ENCODE results near the gene NCAPH2. TPM values are rescaled to one million over a fixed set of nuclear protein-coding genes. Genes with fewer than 3 reads are reported as not detected.

The NCAPH2 gene
- total RNA-seq, result 97.5 and 104 TPM in 2 replicates

DNA sequence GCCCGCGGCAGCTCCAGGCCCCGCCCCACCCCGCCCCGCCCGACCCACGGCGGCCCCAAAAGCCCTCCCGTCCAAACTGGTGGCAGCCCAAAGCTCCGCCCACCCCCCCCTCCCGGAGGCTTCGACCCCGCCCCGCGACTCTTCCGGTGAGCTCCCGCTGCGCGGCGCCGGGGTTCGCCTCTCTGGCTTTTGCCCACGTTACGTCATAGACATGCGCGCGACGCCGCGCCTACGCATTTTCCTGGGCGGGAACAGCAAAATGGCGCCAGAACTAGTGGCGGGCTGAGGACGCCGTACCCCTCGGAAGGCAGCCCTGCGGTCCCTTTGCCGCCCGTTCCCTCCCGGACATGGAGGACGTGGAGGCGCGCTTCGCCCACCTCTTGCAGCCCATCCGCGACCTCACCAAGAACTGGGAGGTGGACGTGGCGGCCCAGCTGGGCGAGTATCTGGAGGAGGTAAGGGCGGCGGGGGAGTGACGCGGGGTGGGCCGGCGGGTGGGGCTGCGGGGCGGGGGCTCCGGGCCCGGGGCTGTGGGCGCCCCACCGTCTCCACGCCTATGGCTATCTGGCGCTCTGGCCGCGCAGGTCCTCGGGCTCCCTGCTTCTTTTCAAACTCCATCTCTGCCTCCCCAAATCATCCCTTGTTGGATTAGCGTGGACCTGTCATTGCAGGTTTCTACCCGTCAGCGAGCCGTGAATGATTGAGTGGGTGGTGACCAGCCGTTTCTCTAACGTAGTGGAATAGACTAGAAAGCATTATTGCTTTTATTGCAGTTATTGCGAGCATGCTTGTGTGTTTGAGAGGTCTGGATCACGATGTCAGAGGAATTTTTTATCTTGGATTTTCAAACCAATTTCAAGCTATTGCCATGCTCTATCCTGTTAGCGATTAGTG lies at the start of gene NCAPH2:
TSS of gene NCAPH2 (plus strand) at position 234 of the 894 bp plus-strand sequence. CDS start at position 348, 114 bp downstream.
- intact Hi-C loops (cut with micrococcal nuclease), result loop anchor here (1.0 to 5.0 kb wide), 12 partner anchors 17 to 316 kb away; partner anchors contain the start of genes ARSA, CHKB, MAPK11 and PPP6R2

DNA sequence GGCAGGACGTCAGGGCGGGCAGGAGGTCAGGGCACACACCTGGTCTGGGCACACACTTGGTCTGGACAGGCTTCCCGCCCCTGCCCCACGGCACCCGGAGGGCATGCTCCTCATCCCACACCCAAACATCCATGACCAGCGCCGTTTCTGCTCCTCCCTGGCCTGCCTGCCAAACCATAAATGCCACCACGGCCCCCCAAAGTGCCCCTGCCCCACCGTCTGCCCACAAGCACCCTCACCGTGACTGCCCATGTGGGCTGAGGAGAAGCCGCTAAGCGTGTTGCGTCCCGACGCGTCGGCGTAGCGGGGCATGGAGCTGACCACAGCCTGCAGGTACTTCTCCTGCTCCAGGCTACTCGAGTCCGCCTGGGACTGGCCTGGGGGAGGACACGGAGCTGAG lies 49.0 kb upstream of the NCAPH2 start:
- intact Hi-C loops (cut with micrococcal nuclease), result no loop called here

DNA sequence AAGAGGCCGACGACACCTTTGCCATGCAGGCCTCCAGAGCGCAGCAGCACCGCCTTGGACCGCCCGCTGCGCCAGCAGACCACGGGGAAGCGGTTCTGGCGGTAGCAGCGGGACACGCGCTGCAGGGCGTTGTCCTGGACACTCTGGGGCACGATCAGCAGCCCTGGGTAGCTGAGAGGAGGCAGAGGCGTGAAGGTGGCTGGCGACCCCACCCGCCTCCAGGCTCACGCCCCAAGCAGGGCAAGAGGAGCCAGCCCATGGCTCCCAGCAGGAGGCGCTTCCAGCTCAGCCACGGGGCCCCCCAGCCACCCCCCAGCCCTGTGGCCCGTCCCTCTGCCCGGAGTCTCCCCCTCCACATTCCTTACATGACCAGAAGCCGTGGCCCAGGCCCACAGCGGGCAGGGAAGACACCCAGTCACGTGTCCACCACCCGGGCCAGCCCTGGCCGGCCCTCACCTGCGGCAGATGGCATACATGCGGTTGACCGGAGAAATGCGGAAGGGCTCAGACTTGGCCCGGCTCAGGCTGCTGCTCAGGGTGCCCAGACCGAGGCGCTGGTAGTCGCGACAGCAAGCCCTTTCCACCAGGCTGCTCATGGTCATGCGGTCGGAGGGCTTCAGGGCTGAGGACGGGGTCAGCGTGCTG lies 48.4 kb upstream of the NCAPH2 start:
- intact Hi-C loops (cut with micrococcal nuclease), result no loop called here

DNA sequence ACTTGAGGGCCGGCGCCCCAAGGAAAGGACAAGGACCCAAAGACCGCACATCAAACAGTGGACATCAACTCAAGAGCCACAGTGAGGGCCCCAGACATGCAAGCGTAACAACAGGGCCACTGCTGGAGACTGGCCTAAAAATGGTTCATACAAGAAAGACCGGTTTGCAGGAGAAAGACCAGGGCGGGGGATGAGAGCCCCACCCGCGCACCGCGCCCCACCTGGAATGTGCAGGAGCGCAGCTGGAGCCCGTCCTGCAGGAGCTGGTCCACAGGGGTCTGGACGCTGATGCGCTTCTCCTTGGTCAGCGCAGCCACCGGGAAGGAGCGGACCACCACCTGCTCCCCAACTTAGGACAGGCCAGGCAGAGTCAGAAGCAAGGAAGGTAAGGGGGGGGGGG lies 47.1 kb upstream of the NCAPH2 start:
- intact Hi-C loops (cut with micrococcal nuclease), result no loop called here

DNA sequence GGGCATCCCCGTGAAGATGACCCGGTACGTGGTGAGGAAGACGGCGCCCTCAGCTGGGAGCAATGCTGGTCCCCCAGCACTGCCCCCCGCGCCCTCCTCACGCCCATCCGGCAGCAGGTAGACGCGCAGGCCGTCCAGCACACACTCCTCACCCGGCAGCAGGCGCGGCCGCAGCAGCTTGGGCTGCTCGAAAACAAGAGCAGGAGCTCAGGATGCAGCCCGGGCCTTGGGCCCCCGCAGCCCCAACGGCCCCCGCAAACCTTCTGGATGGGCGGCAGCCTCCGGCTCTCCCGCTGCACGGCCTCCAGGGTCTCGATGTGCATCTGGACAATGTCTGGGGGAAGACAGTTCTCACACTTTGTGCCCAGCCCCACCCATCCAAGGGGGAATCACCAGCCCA lies 46.5 kb upstream of the NCAPH2 start:
- intact Hi-C loops (cut with micrococcal nuclease), result no loop called here

DNA sequence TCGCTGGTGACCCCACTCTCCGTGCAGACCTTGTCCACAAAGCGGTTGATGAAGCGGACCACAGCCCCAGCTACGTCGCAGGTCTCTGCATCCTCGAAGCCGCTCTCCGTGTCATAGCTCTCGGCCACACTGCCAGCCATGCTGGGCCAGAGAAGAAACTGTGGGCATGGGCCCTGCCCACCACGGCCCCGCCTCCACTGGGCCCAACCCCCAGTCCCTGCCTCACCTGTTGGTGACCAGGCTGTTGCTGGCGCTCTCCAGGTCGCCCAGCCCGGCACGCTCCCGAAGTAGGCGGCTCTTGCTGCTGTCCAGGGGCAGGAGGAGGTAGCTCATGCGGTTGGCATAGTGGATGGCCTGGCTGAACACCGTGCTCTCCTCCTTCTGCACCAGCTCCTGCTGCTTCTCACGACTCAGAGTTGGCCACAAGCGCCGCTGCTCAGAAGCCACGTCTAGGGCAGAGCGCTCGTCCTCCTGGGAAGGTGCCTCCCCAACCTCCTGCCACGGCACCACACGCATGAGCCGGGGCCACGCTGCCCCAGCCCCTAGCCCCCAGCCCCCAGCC lies 46.0 kb upstream of the NCAPH2 start:
- intact Hi-C loops (cut with micrococcal nuclease), result no loop called here

DNA sequence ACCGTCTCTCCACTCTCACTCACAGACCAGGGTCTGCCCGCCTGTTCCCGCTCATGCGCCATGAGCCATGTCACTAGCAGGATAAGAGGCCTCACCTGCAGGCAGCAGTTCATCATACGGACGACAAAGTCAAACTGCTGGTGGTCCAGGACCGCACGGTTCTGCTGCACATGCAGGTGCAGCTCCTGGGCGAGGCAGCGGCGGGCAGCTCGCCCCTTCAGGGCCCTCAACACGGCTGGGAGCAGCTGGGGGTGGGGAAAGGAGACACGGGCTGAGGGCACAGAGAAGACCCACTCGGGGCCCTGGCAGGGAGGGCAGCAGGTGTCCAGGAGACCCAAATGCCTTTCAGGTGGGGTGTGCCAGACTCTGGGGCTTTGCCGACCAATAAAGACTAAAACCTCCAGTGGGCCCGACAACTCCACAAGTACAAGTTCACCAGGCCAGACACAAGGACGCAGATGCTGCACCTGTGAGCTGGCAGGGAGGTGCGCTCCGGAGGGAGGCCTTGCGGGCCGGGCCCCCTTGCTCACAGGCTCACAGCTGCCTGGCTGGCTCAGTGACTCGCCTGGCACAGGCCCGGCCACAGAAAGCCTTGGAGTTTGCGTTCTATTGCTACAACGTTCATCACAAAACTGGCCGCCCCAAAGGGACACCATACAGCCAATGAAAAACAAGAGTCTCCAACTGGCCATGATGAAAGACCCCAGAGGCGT lies 44.7 kb upstream of the NCAPH2 start:
- intact Hi-C loops (cut with micrococcal nuclease), result no loop called here

DNA sequence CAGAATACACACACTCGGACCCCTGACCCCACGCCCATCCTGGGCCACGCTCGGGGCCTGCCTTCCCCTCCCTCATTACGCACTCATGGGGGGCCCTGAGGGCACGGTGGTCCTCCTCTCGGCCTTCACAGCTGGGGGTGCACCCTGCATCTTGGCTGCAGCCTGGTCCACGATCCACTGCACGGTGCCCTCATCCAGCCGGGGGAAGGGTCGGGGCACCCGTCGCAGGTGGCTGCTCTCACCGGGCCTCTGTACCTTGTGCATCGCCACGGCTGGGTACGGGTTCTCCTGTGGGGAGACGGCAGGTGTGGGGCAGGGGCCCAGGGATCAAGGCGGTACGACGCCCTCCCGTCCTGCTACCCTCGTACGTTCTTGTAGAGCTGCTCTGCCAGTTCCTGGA lies 43.6 kb upstream of the NCAPH2 start:
- intact Hi-C loops (cut with micrococcal nuclease), result no loop called here

DNA sequence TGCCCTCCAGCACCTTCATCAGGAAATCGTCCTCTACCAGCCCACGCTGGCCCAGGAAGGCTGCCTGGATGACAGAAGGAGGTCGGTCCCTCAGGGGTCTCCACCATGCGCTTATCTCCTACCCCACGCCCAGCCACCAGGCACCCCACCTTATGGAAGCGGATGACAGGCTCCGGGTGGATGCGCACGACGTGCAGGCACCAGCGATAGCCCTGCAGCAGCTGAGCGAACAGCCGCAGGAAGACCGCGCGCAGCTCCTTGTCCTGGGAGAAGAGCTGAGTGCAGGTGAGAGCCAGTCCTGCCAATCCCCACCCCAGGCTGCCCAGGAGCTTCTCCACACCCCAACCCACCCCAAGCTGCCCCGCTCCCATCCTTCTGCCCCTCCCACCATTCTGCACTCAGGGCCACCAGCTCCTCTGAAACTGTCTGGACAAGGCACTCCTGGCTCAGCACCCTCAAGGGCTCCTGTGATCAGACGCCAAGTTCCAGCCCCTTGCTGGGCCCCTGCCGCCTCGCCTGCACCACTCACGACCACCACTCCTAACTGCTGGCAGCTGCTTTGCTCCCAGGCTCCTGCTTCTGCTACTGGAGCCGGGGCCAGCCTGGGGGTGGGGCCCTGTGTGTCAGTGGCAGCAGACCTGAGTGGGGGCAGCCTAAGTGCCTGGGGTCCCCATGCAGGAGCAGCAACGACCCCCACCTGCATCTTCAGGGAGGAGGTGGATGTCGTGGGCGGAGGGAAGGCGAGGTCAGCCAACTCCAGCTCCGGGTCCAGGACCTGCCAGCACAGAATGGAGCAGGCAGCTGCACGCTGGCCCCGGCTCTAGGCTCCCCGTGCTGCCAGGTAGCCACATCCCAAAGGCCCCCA lies 42.7 kb upstream of the NCAPH2 start:
- intact Hi-C loops (cut with micrococcal nuclease), result no loop called here

DNA sequence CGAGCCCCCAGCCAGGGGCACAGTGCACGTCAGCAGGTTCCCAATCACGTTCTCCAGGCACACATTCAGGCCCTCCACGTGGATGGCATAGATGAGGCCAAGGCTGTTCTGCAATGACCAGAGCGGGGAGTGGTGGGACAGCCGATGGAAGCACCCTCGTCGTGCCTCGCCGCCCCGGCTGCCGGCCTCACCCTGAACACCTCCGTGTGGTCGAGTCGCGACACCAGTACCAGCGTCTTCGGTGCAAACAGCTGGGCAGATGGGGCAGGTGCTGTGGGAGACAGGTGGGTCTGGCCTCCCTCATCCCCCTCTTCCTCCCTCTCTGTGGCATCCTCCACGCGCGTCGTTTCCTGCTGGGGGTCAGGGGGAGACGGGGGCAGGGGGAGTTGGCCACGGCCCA lies 40.7 kb upstream of the NCAPH2 start:
- intact Hi-C loops (cut with micrococcal nuclease), result no loop called here

DNA sequence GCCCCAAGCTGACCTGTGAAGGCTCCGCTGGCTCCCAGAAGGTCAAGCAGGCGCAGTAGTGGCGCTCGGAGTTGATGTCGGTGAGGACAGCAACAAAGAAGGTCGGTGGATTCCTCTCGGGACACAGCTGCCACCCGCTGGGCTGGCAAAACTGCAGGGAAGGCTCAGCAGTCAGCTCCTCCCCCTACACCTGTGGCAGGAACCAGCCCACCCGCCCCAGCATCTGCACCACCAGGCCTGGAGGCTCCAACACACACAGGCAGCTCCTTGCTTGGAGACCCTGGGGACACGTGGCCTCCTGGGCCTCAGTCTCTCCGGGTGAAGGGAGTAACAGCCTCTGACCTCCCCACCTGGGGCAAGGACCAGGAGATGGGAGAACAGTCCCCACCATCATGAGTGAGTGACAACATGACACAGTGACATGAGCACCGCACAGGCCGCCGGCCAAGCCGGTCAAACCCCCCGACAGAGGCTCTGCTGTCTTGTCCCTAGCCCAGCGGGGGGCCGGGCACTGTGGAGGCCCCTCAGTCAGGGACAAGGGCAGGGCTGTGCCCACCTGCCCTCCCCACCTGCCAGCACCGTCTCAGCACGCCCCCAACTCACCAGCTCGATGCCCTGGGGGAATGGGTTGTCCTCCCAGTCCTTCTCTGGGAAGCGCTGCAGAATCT lies 40.1 kb upstream of the NCAPH2 start:
- intact Hi-C loops (cut with micrococcal nuclease), result no loop called here

DNA sequence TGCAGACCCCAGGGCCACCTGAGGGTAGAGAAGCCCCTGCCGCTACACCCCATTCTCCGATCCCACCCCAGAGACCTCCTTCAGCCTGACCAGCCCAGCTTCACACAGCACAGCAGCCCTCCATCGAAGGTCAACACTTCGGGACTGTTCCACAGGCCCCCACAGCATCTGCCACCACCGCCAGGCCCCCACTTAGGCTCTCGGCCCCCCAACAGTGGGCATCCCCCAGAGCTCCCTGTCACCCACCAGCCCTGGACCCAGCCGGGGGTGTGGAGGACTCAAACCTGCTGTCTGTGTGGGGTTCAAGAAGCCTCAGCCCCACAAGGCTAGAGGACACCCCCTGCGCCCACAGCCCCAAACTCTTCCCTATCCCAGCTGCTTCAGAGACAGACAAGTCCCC lies 39.4 kb upstream of the NCAPH2 start:
- intact Hi-C loops (cut with micrococcal nuclease), result loop anchor here (1.0 kb wide), 1 partner anchor 153 kb away; no protein-coding TSS in a partner anchor

DNA sequence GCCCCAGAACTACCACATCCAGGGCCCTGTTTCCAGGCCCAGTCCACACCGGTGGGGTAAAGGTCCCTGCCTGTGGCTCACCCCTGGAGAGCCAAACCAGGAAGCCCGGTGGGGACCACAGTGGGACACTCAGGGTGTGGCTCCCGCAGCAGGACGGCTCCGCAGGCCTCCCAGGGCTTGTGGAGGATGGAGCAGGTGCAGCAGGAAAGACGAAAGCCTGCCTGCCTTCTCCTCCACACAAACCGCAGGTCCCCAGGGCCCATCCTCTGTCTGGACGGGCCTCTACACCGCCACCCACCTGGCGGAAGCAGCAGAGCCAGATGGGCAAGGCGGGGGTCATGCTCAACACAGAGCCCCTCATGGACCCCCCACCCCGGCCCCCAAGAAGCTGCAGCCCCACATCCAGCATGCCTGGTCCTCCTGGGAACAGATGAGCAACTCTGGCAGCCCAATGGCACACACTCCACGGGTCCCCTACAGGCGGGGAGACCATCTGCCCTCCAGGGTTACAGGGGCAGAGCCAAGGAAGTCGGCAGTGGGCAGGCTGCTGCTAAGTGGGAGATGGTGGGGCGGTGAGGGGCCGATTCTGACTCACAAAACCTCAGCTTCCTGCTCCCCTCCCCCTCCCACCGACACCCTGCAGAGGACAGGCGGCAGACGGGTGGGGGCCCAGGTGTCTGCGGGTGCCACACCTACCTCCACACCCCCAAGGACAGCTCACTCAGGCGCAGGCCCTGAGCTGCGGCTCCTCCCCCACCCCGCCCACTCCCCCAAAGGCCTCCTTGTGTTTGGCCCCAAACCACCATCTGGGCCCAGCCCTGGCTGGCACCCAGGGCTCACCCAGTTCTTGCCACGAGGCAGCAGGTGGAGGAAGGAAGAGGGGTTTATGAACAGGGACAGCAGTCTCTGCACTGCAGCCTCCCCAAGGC lies 38.4 kb upstream of the NCAPH2 start:
- intact Hi-C loops (cut with micrococcal nuclease), result loop anchor here (1.0 to 10.0 kb wide), 6 partner anchors 38 to 615 kb away; partner anchors contain the start of genes LMF2, PPP6R2, SCO2 and ZBED4

DNA sequence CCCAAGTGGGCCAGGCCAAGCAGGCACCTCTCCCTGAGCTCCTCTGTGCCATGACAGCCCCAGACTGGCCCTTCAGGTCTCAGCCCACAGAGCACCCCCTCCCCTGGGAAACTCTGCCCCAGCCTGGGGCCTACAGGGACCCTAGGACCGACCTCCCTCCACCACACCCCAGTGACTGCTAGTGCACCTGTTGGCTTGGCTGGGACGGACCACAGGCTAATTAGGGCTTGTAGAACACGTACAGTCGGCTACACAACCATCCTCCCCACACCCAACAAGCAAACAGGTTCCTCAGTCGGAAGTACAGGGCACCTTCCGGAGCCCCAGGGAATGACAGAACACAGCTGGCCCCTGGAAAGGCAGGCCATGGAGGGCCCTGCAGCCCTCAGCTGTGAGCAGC lies 37.5 kb upstream of the NCAPH2 start:
- intact Hi-C loops (cut with micrococcal nuclease), result loop anchor here (1.0 to 10.0 kb wide), 5 partner anchors 37 to 616 kb away; partner anchors contain the start of genes LMF2, PPP6R2, SCO2 and ZBED4

DNA sequence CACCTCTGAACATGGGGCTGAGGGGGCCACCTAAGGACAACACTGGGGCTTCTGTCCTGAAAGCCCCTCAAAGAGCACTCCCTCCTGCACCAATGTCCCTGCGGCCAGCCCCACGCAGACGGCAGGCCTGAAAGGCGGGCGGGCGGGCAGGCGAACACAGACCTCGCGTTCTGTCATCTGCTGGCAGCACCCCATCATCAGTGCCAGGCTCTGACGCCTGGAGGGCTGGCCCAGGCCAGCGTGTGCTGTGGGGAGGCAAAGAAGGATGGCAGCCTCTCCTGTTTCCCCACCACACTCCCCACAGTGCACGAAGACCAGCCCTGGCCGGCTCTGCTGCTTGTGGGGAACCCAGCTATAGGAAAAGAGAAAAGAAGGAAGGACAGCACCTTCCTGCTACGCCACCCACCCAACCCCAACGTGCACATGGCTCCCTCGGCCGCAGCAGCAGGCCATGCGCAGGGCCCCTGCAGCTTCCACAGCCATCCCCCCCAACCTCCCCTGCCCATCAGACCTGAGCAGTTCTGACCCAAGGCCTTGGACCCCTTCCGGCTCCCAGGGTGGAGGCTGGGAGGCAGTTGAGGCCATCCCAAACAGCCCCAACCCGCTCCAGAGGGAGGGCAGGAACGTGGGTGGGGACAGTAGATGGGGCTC lies 36.7 kb upstream of the NCAPH2 start:
- intact Hi-C loops (cut with micrococcal nuclease), result loop anchor here (5.0 to 10.0 kb wide), 4 partner anchors 56 to 617 kb away; partner anchors contain the start of genes PPP6R2, SCO2 and ZBED4

DNA sequence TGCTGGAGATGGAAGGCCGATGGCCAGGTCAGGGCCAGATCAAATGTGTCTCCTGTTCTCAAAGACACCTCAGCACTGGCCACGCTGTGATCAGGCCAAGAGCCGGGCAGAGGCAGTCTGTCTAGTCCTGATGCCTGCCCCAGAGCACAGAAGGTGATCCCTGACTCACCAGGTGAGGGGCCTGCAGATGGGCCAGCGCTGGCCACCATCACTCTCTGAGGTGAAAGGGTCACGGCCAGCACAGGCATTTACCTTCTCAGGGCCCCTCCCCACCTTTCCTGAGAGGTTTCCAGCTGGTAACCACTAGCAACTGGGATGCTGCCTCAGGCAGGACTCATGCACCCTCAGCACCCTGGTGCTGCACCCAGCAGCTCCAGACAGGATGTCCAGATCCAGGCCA lies 36.1 kb upstream of the NCAPH2 start:
- intact Hi-C loops (cut with micrococcal nuclease), result loop anchor here (2.0 to 10.0 kb wide), 5 partner anchors 55 to 617 kb away; partner anchors contain the start of genes PPP6R2, SCO2, TUBGCP6 and ZBED4

DNA sequence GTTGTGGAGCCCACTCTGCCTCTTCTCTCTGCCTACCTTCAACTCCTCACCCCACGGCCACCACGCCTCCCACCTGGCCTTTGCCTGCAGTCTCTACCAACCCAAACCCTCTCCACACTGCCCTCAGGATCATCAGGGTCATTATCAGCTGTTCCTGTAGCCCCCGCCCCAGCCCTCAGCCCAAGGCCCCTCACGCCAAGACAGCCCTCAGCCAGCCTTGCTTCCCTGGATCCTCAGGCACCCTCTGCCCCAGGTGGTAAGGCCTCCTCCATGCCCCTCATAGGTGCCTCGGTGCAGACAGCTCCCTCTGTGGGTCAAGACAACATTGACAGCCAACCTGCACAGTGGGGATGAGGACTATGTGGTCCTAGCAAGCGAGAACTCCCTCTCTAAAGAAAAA lies 34.9 kb upstream of the NCAPH2 start:
- intact Hi-C loops (cut with micrococcal nuclease), result loop anchor here (2.0 to 10.0 kb wide), 5 partner anchors 54 to 618 kb away; partner anchors contain the start of genes PPP6R2, SCO2, TUBGCP6 and ZBED4
